ENCODE data around the gene TRIM73. TPM values are rescaled to one million over a fixed set of nuclear protein-coding genes. Genes with fewer than 3 reads are reported as not detected.
"Not testable (repeated sequence)": the region's sequence is repeated elsewhere in the genome, so short reads cannot be mapped to it uniquely, and the experiment has no call there.

Gene TRIM73
- total and polyA plus RNA-seq, 2 of the 13 experiments (the other 11 are each of a cell fraction or from before 2014, with no cell fraction given), result 1.5 to 5.7 TPM

DNA sequence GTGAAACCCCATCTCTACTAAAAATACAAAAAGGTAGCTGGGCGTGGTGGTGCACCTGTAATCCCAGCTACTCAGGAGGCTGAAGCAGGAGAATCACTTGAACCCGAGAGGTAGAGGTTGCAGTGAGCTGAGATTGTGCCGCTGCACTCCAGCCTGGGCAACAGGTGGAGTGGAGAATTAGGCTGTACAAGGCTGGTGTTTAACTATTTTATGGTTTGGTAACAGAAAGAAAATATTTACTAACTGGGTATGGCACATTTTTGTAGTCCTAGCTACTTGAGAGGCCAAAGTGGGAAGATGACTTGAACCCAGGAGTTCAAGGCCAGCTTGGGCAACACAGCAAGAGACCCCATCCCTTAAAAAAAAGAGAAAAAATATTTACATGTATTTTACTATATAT is 31.4 kb upstream of the TRIM73 start:
- CTCF ChIA-PET (ENCODE audit: low intra/inter-chr PET ratio, low total read pairs); POLR2A ChIA-PET; intact Hi-C loops (cut with micrococcal nuclease; ENCODE audit: unreplicated experiment); H3K27ac ChIP-seq (ENCODE audit: extremely low read length, insufficient read depth, low read length); H3K4me2 ChIP-seq (ENCODE audit: low read depth, low read length); ATAC-seq; H3K36me3 ChIP-seq (replicated peaks in 1 of 2; ENCODE audit: control insufficient read depth in 1 of 2, insufficient read depth in 2 of 2, low read length in 2 of 2); H3K9ac ChIP-seq (ENCODE audit: insufficient read depth, low read depth, low read length); H2AFZ ChIP-seq (ENCODE audit: low read length); BruUV-seq (replicated peaks); FAIRE-seq; H3K27me3 ChIP-seq (ENCODE audit: control insufficient read depth in 1 of 2, insufficient read depth in 2 of 2, low read length in 2 of 2); DNase-seq (ENCODE audit: low spot score); H4K20me1 ChIP-seq (ENCODE audit: insufficient read depth, low read length); H3K4me1 ChIP-seq (ENCODE audit: insufficient read depth, low read length); in situ Hi-C loops (cut with HindIII; ENCODE audit: extremely low pct_ligation_motif_present, low pct_unique_long_range_greater_than_20kb); H3K79me2 ChIP-seq (ENCODE audit: insufficient read depth, low read length); H3K9me3 ChIP-seq (ENCODE audit: low read length); H3K4me3 ChIP-seq (replicated peaks in 1 of 3; ENCODE audit: insufficient read depth in 1 of 3, low read depth in 2 of 3, low read length in 3 of 3): not testable (repeated sequence)
- WGBS (ENCODE audit: low lambda C conversion rate), result no CpG with 5 or more reads among the region's 3 CpGs

DNA sequence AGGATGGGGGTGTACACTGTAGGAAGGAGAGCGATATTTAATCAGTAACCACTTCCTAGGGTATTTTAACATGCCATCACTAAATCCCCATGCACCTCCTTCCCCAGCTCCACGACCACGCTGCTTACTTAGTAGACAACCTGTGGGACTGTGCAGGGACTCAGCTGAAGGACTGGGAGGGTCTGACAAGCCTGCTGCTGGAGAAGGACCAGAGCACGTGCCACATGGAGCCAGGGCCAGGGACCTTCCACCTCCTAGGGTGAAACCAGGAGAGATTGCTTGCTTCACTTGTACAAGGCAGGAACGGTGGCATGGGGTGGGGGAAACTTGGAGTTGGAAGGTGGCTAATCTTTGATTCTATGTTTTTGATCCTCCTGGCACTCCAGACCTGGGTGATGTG is 28.8 kb upstream of the TRIM73 start:
- intact Hi-C loops (cut with micrococcal nuclease; ENCODE audit: unreplicated experiment); POLR2A ChIA-PET; H3K4me2 ChIP-seq (ENCODE audit: low read depth, low read length): not testable (repeated sequence)

DNA sequence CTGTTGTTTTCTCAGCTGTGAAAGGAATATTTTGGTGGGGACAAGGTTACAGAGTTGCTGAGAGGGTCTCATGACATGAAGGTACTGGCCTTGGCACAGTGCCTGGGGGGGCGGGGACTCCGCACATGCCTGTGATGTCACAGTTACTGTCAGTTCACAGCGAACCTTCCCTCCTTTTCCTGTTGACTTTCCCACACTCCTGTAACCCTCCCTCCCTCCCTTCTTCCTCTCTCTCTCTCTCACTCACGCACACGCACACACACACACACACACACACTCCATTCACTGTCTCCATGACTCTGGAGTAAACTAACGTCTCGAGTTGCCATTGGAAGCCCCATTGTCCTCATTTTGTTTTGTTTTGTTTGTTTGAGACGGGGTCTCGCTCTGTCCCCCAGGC is 28.1 kb upstream of the TRIM73 start:
- DNase-seq (ENCODE audit: low spot score); FAIRE-seq; H3K9me3 ChIP-seq (ENCODE audit: low read length); in situ Hi-C loops (cut with HindIII; ENCODE audit: extremely low pct_ligation_motif_present, low pct_unique_long_range_greater_than_20kb); CTCF ChIA-PET (ENCODE audit: low intra/inter-chr PET ratio, low total read pairs); H3K27ac ChIP-seq (ENCODE audit: extremely low read length, insufficient read depth, low read length); H3K4me1 ChIP-seq (ENCODE audit: insufficient read depth, low read length); H3K9ac ChIP-seq (ENCODE audit: insufficient read depth, low read depth, low read length); H3K79me2 ChIP-seq (ENCODE audit: insufficient read depth, low read length); H3K36me3 ChIP-seq (replicated peaks in 1 of 2; ENCODE audit: control insufficient read depth in 1 of 2, insufficient read depth in 2 of 2, low read length in 2 of 2); BruUV-seq (replicated peaks); intact Hi-C loops (cut with micrococcal nuclease; ENCODE audit: unreplicated experiment); H3K4me3 ChIP-seq (replicated peaks in 1 of 3; ENCODE audit: insufficient read depth in 1 of 3, low read depth in 2 of 3, low read length in 3 of 3); H4K20me1 ChIP-seq (ENCODE audit: insufficient read depth, low read length); ATAC-seq; H3K27me3 ChIP-seq (ENCODE audit: control insufficient read depth in 1 of 2, insufficient read depth in 2 of 2, low read length in 2 of 2); H3K4me2 ChIP-seq (ENCODE audit: low read depth, low read length); H2AFZ ChIP-seq (ENCODE audit: low read length); POLR2A ChIA-PET: not testable (repeated sequence)
- no CpG with 5 or more reads among the region's 9 CpGs for WGBS (ENCODE audit: low lambda C conversion rate)

More for the DNA sequence above, 28.8 kb upstream of the TRIM73 start:
- H3K9me3 ChIP-seq (ENCODE audit: low read length); H3K4me3 ChIP-seq (replicated peaks in 1 of 3; ENCODE audit: insufficient read depth in 1 of 3, low read depth in 2 of 3, low read length in 3 of 3); CTCF ChIA-PET (ENCODE audit: low intra/inter-chr PET ratio, low total read pairs); BruUV-seq (replicated peaks); H3K27ac ChIP-seq (ENCODE audit: extremely low read length, insufficient read depth, low read length); H3K9ac ChIP-seq (ENCODE audit: insufficient read depth, low read depth, low read length); FAIRE-seq; H2AFZ ChIP-seq (ENCODE audit: low read length); H3K27me3 ChIP-seq (ENCODE audit: control insufficient read depth in 1 of 2, insufficient read depth in 2 of 2, low read length in 2 of 2); H3K4me1 ChIP-seq (ENCODE audit: insufficient read depth, low read length); DNase-seq (ENCODE audit: low spot score); H4K20me1 ChIP-seq (ENCODE audit: insufficient read depth, low read length); H3K79me2 ChIP-seq (ENCODE audit: insufficient read depth, low read length); in situ Hi-C loops (cut with HindIII; ENCODE audit: extremely low pct_ligation_motif_present, low pct_unique_long_range_greater_than_20kb); H3K36me3 ChIP-seq (replicated peaks in 1 of 2; ENCODE audit: control insufficient read depth in 1 of 2, insufficient read depth in 2 of 2, low read length in 2 of 2): not testable (repeated sequence)
- WGBS (ENCODE audit: low lambda C conversion rate), result no CpG with 5 or more reads among the region's 5 CpGs
- peak; percentile 37; the same call in 1 of the 3 replicates for ATAC-seq

DNA sequence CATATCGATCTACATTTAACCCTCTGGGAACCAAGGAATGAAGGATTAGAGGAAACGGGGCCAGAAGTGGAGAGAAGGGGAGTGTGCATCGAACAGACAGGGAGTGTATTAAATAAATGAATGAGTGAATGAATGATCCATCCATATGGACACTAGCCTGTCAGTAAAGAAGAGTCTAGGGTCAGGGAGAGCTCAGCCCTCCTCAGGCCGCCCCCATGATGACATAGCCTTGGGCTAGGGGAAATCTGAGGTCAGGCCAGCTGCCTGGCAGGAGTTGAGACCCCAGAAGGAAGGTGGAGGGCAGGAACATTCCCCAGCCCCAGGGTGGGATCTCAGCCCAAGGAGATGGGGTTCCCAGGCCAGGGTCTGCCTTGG is 21.3 kb upstream of the TRIM73 start:
- H3K27ac ChIP-seq (ENCODE audit: extremely low read length, insufficient read depth, low read length); BruUV-seq (replicated peaks); FAIRE-seq; intact Hi-C loops (cut with micrococcal nuclease; ENCODE audit: unreplicated experiment); POLR2A ChIA-PET; H2AFZ ChIP-seq (ENCODE audit: low read length); DNase-seq (ENCODE audit: low spot score); H3K27me3 ChIP-seq (ENCODE audit: control insufficient read depth in 1 of 2, insufficient read depth in 2 of 2, low read length in 2 of 2); H3K4me1 ChIP-seq (ENCODE audit: insufficient read depth, low read length); H3K9me3 ChIP-seq (ENCODE audit: low read length); H3K79me2 ChIP-seq (ENCODE audit: insufficient read depth, low read length); H3K36me3 ChIP-seq (replicated peaks in 1 of 2; ENCODE audit: control insufficient read depth in 1 of 2, insufficient read depth in 2 of 2, low read length in 2 of 2); H3K9ac ChIP-seq (ENCODE audit: insufficient read depth, low read depth, low read length); in situ Hi-C loops (cut with HindIII; ENCODE audit: extremely low pct_ligation_motif_present, low pct_unique_long_range_greater_than_20kb); H4K20me1 ChIP-seq (ENCODE audit: insufficient read depth, low read length); H3K4me3 ChIP-seq (replicated peaks in 1 of 3; ENCODE audit: insufficient read depth in 1 of 3, low read depth in 2 of 3, low read length in 3 of 3); CTCF ChIA-PET (ENCODE audit: low intra/inter-chr PET ratio, low total read pairs); H3K4me2 ChIP-seq (ENCODE audit: low read depth, low read length): not testable (repeated sequence)
- ATAC-seq, result peak; percentile 64
- WGBS (ENCODE audit: low lambda C conversion rate), result no CpG with 5 or more reads among the region's 4 CpGs
